ENCODE data around the gene DAPK1. TPM values are rescaled to one million over a fixed set of nuclear protein-coding genes. Genes with fewer than 3 reads are reported as not detected.

The DAPK1 gene
- total RNA-seq, 1 donor = 8.6 TPM

DNA sequence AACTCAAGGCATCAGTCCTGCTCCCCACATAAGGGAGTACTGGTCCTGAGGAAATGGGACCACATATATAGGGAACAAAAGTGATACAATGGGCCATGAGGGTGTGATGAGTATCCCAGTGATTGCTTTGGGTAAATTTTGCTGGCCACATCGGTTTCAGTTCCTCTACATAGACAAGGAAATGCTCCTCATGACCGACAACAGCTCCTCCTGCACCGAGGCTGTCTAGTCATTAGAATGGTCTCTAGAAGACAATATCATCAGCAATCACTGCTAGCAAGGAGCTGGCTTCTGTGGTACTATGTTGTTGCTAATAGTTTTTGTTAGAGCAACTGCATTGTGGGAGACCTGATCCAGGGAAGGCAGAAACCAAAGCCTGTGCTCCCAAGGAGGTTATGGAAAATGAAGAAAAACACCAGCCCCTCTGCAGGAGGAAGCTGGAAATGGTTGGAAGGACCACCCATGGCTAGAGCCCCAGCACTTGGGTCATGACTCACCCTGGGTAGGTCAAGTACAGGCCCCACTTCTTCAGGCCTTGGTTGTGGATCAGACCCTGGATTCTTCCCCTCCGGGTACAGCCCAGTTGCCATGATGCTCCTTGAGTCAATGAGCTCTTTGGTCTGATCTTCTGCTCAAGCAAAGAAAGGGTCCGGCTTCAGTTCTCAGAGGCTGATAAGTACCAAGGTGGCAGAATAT lies 224.9 kb downstream of the DAPK1 start:
- no peak for DNase-seq (ENCODE audit: low read depth)
- no peak overlapping the region for H3K4me3 ChIP-seq (ENCODE audit: low read depth, low read length)
- TF ChIP-seq CTCF (IDR thresholded peaks at IDR 0.05; ENCODE audit: insufficient read depth, low read depth, low read length) = no peak

GRCh38 chr9:87725356-87725899 lies 227.8 kb downstream of the DAPK1 start:
- no peak for TF ChIP-seq CTCF (IDR thresholded peaks at IDR 0.05; ENCODE audit: insufficient read depth, low read depth, low read length)
- H3K4me3 ChIP-seq (ENCODE audit: low read depth, low read length) = peak overlapping the region; percentile 72
- peak; percentile 58 for DNase-seq (ENCODE audit: low read depth)

DNA sequence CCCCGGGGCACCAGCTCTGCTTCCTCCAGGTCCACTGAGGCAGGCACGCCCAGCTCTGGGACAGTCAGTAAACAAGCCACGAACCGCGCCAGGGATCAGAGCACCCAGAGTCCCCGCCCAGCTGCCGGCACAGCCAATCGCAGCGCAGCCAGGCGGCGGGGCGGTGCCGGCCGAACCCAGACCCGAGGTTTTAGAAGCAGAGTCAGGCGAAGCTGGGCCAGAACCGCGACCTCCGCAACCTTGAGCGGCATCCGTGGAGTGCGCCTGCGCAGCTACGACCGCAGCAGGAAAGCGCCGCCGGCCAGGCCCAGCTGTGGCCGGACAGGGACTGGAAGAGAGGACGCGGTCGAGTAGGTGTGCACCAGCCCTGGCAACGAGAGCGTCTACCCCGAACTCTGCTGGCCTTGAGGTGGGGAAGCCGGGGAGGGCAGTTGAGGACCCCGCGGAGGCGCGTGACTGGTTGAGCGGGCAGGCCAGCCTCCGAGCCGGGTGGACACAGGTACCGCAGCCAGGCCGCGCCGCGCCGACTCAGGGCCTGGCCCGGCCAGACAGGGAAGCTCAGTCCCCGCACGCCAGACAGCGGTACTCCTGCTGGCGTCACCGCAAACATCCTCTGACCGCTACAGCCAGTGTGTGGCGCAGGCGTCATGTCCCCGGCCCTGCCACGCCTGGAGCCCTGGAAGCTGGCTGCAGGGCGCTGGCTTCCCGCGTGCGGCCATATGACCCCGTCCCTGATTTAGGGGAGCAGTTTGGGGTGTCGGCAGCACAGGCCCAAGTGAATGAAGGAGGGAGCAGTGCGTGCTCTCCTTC lies 228.4 kb downstream of the DAPK1 start, which contains the start of gene CTSL:
CTSL (plus strand) TSS at position 220 of the 810 bp plus-strand sequence. CDS start 1,485 bp downstream, outside the sequence.
- peak; percentile 89 for DNase-seq (ENCODE audit: low read depth)
- peak; percentile 5 for TF ChIP-seq CTCF (IDR thresholded peaks at IDR 0.05; ENCODE audit: insufficient read depth, low read depth, low read length)
- peak within 1 kb of the TSS; percentile 72 for H3K4me3 ChIP-seq (ENCODE audit: low read depth, low read length)

GRCh38 chr9:87729246-87729645 lies 231.6 kb downstream of the DAPK1 start:
- no peak for TF ChIP-seq CTCF (IDR thresholded peaks at IDR 0.05; ENCODE audit: insufficient read depth, low read depth, low read length)
- no peak for DNase-seq (ENCODE audit: low read depth)
- H3K4me3 ChIP-seq (ENCODE audit: low read depth, low read length) = no peak overlapping the region

- DNase-seq (ENCODE audit: low read depth) = no peak
- TF ChIP-seq CTCF (IDR thresholded peaks at IDR 0.05; ENCODE audit: insufficient read depth, low read depth, low read length) = no peak
- no peak overlapping the region for H3K4me3 ChIP-seq (ENCODE audit: low read depth, low read length)
These were observed 233.7 kb downstream of the DAPK1 start for GRCh38 chr9:87731321-87731720.

- H3K4me3 ChIP-seq (ENCODE audit: low read depth, low read length) = no peak overlapping the region
- no peak for DNase-seq (ENCODE audit: low read depth)
- no peak for TF ChIP-seq CTCF (IDR thresholded peaks at IDR 0.05; ENCODE audit: insufficient read depth, low read depth, low read length)
These were observed 234.7 kb downstream of the DAPK1 start for GRCh38 chr9:87732344-87732743.
